HG02870 (cell line): Measurements from ENCODE around the gene BPIFB1.

Experiments
- ATAC-seq: cut with Tn5 transposase; IDR thresholded peaks from one replicate; pipeline ENCODE4 v1.9.1; 2021; ENCODE audit warnings: mild to moderate bottlenecking, moderate library complexity; ENCODE audit not compliant: unreplicated experiment

BPIFB1 gene, protein sequence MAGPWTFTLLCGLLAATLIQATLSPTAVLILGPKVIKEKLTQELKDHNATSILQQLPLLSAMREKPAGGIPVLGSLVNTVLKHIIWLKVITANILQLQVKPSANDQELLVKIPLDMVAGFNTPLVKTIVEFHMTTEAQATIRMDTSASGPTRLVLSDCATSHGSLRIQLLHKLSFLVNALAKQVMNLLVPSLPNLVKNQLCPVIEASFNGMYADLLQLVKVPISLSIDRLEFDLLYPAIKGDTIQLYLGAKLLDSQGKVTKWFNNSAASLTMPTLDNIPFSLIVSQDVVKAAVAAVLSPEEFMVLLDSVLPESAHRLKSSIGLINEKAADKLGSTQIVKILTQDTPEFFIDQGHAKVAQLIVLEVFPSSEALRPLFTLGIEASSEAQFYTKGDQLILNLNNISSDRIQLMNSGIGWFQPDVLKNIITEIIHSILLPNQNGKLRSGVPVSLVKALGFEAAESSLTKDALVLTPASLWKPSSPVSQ

GRCh38 chr20:33282991-33283555 is at the start of gene BPIFB1:
Gene BPIFB1, plus strand, starts transcription at chr20:33283214. Its CDS starts 2,860 bp downstream, at chr20:33286074.
- no peak for ATAC-seq

DNA sequence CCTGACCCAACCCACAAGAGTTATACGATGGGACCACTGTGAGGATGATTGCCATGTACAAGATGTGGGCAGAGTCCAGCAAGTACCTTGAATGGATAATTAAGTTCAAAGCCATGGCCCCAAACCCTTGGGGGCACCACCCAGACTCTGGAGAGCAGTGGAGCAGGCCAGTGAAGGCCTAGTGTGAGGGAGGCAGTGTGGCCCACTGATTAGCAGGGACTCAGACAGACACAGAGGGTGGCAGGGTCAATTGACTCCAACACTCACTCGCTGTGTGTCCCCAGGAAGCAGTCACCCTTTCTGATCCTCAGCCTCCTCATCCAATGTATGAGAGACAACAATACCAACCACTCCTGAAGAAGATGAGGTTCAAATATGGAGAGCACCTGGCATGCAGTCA is 49.0 kb upstream of the BPIFB1 start:
- no peak for ATAC-seq

DNA sequence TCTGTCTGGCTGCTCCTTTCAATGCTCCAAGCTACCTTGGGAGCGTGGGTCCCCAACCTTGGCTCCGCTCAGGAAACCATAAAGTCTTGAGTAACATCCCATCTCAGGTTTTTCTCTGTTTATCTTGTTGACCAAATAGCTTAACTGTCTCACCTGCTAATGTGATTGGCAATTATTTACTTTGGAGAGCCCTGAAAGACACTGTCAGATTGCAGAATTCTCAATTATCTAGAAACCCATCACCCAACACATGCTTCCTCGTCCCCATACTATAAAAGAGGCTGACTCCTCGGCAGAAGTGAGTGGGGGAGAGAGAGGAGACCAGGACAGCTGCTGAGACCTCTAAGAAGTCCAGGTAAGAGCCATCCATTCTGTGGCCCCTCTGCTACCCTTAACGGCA is 47.3 kb upstream of the BPIFB1 start, which contains the start of gene BPIFA1:
Gene BPIFA1 (plus strand): TSS at position 301 of the 400 bp plus-strand sequence. CDS start 1,716 bp downstream, outside the sequence.
- ATAC-seq, result no peak

GRCh38 chr20:33236351-33236750 is 46.7 kb upstream of the BPIFB1 start:
- ATAC-seq, result no peak

DNA sequence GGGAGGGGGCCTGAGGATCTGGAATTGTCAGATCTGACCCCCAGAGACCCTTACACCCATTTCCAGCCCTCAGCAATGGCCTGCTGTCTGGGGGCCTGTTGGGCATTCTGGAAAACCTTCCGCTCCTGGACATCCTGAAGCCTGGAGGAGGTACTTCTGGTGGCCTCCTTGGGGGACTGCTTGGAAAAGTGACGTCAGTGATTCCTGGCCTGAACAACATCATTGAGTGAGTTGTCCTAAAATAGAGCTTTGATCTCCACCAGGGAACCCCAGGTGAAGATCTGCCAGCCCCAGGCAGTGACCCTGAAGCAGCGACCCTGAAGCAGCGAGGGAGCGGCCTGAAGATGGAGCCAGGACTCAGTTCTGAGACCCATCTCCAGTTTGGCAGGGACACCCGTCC is 45.0 kb upstream of the BPIFB1 start:
- ATAC-seq, result no peak

- no peak for ATAC-seq
These were observed 43.6 kb upstream of the BPIFB1 start for GRCh38 chr20:33239418-33239817.

- ATAC-seq, result no peak
These were observed 42.9 kb upstream of the BPIFB1 start for GRCh38 chr20:33239979-33240736.

DNA sequence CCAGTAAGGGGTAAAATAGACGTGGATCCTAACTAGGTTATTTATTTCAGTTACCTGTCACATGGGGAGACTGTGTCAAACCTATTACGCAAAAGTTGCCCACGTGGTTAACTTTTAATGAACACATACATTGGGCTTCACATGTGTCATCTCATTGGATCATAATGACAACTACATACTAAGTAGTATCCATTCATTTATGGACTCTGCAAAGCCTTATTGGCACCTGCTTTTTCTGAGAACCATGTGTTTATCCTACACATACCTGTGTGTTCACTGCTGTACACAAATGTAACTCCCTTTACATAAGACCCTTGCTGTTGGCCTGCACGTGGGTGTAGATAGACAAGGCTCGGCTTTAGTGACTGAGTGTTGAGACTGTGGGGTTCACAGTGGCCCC is 42.1 kb upstream of the BPIFB1 start:
- no peak for ATAC-seq

DNA sequence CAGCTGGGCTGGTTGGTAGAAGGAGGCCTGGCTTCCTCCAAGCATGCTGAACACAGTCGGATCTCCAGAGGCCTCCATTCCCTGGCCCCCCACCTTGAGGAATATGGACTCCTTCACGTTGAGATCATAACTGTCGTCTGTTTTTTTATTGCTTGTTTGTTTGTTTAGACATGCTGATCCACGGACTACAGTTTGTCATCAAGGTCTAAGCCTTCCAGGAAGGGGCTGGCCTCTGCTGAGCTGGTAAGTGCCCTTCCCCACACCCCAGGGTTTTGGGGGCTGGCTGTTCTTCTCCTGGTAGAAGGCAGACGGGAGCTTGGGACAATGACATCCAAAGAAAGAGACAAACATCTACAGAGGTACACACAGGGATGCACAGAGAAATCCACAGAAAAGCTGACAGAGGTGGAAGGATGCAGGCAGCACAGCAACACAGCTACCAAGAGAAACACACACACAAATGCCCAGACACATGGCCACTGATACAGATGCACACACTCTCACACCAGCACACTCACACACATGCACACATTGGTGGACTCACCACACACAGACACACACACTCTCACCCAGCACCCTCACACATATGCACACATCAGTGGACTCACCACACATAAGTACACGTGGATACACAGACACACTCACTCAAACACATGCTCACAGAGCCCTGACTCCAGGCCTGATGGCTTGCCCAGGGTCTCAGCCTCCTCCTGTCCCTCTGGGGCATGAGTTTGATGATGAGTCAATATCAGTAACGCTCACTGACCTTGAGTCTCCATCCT is 40.5 kb upstream of the BPIFB1 start:
- ATAC-seq, result no peak

DNA sequence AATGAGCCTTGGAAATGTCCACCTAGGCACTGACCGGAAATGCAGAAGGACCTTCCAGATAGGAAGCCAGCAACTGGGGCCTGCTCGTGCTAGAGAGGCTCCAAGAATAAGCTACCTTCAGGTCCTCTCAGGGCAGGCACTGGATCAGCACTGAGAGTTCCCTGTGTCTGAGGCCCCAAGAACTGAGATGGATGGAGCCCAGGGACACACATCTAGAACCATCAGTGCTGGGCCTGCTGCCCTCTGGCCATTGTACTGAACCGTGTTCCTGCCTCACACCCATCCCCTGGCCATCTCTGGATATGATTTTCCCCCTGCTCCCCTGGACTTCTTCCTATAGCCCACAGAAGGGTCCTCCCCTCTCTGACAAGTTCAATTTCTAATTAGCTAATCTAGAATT is 36.9 kb upstream of the BPIFB1 start:
- ATAC-seq, result no peak

DNA sequence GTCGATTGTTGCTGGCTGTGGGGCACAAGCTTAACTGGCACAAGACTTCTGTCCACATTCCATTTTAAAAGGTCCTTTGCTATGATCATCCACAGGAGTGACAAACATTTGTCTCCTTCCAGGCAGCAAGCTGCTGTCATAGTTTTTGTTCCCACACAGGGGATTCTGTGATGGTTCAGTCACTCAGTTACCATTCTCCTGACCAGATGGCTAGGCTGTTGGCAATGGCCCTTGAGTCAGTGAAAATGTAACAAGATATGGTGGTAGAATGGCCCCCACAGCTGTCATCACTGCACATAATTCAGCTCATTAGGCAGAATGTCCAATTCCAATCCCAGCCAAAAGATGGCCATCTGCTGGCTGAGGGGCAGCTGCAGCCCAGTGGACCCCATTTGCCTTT is 33.6 kb upstream of the BPIFB1 start:
- ATAC-seq, result no peak

- ATAC-seq, result no peak
These were observed 32.3 kb upstream of the BPIFB1 start for GRCh38 chr20:33250666-33251065.

DNA sequence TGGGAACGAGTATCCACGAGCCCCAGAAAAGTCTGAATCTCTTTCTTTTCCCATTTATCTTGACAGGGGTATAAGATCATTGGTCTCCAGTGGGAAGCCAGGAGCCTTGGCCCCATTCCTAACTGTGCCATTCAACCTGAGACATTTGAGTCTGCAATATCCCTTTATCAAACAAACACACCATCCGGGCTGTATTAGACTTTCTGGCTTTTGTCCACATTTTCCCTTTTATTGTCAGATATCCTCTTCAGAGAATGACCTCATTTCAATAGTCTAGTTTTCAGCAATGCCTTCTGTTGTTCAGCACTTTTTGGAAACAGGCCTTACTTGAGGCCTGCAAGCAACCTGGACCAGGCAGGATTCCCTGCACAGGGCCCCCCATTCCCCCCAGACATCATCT is 31.5 kb upstream of the BPIFB1 start:
- ATAC-seq, result no peak

GRCh38 chr20:33252460-33252859 is 30.6 kb upstream of the BPIFB1 start:
- ATAC-seq, result no peak

- no peak for ATAC-seq
These were observed 28.0 kb upstream of the BPIFB1 start for GRCh38 chr20:33255005-33255404.

- ATAC-seq, result no peak
These were observed 25.8 kb upstream of the BPIFB1 start for GRCh38 chr20:33257237-33257636.

DNA sequence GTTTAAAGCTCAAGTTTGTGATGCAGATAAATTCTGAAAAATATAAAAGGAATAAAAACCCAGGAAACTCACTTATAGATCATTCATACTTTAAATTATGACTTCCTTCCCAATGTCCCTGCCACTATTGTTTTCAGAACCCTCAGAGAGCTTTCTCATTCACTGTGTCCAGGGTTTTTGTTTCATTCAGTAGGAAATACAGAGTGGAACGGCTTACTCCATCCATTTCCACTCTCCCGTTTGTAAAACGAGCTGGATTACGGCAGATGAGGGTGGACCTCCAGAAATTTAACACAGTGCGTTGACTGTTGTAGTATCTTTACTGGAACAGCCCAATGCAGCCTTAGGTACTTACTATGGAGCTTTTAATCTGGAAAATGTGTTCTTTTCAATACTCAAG is 23.6 kb upstream of the BPIFB1 start:
- no peak for ATAC-seq

DNA sequence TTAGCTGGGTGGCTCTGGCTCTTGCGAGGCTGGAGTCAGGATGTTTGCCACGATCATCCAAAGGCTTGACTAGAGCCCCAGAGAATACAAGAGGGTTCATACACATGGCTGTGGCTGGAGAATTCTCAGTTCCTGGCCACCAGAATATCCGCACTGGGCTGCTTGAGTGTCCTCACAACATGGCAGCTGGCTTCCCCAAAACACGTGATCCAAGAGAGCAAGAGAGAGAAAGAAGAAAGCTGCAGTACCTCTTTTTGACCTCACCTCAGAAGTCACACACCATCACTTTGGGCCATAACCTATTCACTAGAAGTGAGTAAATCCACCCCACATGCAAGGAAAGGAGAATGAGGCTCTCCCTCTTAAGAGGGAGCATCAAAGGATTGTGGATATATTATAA is 21.5 kb upstream of the BPIFB1 start:
- ATAC-seq, result no peak

DNA sequence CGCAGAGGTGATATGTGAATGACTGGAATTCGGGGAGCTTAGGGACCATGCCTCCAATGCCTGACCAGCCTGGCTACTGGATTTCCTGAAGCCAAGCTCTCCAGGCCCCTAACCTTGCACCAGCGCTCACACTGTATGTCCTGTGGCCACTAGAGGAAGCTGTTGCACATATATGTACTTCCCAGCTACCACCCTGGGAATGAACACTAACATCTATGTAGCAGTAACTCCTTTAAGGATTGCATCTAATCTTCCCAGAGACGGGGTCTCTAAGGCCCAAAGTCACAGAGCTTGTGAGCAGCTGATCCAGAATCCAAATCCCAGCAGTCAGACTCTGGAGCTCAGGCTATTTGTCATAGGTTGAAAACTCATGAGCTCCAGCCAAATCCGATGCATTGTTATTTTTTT is 20.4 kb upstream of the BPIFB1 start:
- no peak for ATAC-seq

DNA sequence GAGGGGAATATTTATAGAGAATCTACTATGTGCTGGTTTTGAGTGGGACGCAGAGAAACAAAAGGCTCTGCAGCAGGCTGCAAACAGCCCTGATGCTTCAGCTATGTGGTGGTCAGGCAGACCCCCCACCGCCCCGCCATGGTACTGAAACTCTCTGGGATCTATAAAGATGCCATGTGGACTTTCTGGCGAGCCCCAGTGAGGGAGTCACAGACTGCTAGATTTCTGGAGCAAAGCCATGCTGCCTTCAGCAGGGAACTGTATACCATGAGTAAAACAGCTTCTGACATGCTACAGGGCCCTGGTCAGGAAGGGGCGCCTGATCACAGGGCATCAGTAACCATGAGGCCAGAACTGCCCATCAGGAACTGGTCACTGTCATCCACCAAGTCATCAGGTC is 19.2 kb upstream of the BPIFB1 start:
- no peak for ATAC-seq

GRCh38 chr20:33267701-33268100 is 15.3 kb upstream of the BPIFB1 start:
- ATAC-seq, result no peak
